ENCODE results near the gene AKR1E2.

GRCh38 chr10:4778761-4779160, 47.2 kb upstream of the AKR1E2 start:
- TF ChIP-seq EZH2 (IDR thresholded peaks at IDR 0.05; ENCODE audit: borderline replicate concordance, low read depth, low read length, severe bottlenecking): no peak
- no peak for TF ChIP-seq CTCF (IDR thresholded peaks at IDR 0.05; ENCODE audit: borderline replicate concordance, extremely low read depth, low read length, poor library complexity, severe bottlenecking)

Measured in DND-41 (cell line).